NB4 (cell line): ENCODE data around the gene COL16A1.
A peak's percentile ranks its signal among the peaks of the same experiment; 100 is the strongest.

Experiments used
- DNase-seq: peaks from one replicate; pipeline ENCODE4 v3.0.0; 2010; ENCODE audit warnings: low read depth
- H3K4me3 ChIP-seq: one replicate; pipeline ENCODE4 v1.5.1; 2011; ENCODE audit warnings: mild to moderate bottlenecking, low read depth, low read length, moderate library complexity
- CTCF ChIP-seq: IDR thresholded peaks from one replicate; pipeline ENCODE4 v1.5.1; 2012; ENCODE audit warnings: low read depth, low read length
- MAX ChIP-seq: IDR thresholded peaks from 2 replicates; pipeline ENCODE4 v1.6.1; 2011; ENCODE audit warnings: low read depth, low read length
- MYC ChIP-seq: IDR thresholded peaks from 2 replicates; pipeline ENCODE4 v1.6.1; 2011; ENCODE audit warnings: low read depth, low read length
- POLR2A ChIP-seq: IDR thresholded peaks from 2 replicates; pipeline ENCODE4 v1.6.1; 2011; ENCODE audit warnings: mild to moderate bottlenecking; ENCODE audit not compliant: insufficient read length; ENCODE audit errors: extremely low read depth

Gene COL16A1

GRCh38 chr1:31705080-31705866, 1.5 kb upstream of the COL16A1 start:
- peak; percentile 73 for DNase-seq
- H3K4me3 ChIP-seq: no peak overlapping the region
- TF ChIP-seq CTCF: peak; percentile 26
- no peak for TF ChIP-seq POLR2A

GRCh38 chr1:31704271-31705079, 658 bp upstream of the COL16A1 start:
- H3K4me3 ChIP-seq: no peak overlapping the region
- no peak for TF ChIP-seq CTCF
- TF ChIP-seq POLR2A: no peak
- no peak for TF ChIP-seq MAX
- no peak for TF ChIP-seq MYC
- DNase-seq: no peak

GRCh38 chr1:31702836-31703404, 897 bp downstream of the COL16A1 start:
- H3K4me3 ChIP-seq: no peak overlapping the region
- TF ChIP-seq CTCF (no peak), MAX (no peak), MYC (no peak), POLR2A (no peak)
- no peak for DNase-seq

DNA sequence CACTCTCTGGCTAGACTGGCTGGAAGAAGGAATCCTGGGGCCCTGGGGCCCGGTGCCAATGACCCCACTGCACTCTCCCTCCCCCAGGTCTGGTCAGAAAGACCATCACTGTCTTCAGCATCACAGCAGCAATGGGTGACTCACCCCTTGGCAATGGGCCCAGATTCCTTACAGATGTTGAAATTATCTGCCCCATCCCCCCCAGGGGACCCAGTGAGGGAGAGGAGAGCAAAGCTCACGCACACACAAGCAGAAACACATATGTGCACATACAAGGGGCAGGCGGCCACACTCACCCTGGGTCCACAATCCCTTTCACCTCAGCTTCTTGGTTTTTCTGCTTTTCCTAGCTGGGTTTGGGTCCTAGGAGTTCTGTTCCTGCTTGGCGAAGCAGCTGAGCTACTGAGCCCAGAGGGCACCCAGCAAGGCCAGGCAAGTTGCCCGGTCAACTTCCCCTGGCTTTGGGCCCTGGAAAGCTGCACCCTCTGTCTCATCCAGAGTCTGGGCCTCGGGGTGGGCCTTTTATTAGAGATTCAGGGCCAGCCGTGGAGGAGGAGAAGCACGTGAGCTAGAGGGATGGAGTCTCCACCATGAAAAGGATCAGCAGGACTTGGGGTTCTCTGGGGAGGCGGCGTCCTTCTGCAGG, 2.6 kb downstream of the COL16A1 start:
- DNase-seq: peak; percentile 85
- H3K4me3 ChIP-seq: no peak overlapping the region
- TF ChIP-seq CTCF (no peak), MAX (no peak), MYC (no peak), POLR2A (no peak)

- no peak overlapping the region for H3K4me3 ChIP-seq
- TF ChIP-seq MYC (no peak), MAX (no peak), POLR2A (no peak), CTCF (no peak)
- DNase-seq: no peak
Measured at GRCh38 chr1:31700468-31701090, 3.2 kb downstream of the COL16A1 start.
